Smooth muscle cell (in vitro differentiated cells): ENCODE results near the gene HMX1. TPM values are rescaled to one million over a fixed set of nuclear protein-coding genes. Genes with fewer than 3 reads are reported as not detected.

ENCODE experiments used
- DNase-seq: peaks from one replicate; lab custom pipeline; 2025; ENCODE audit not compliant: unreplicated experiment; lab: John Stamatoyannopoulos, UW
- H2AFZ ChIP-seq: fragments of 200-600 bp; sonication (generic); 2 replicates; pipeline ENCODE4 v1.6.0; 2016; ENCODE audit warnings: antibody characterized with exemption, low read depth, mild to moderate bottlenecking
- H3F3A ChIP-seq: fragments of 200-600 bp; sonication (generic); 2 replicates; pipeline ENCODE4 v1.6.0; 2017; ENCODE audit warnings: antibody characterized with exemption, low read depth
- H3K27ac ChIP-seq: fragments of 200-600 bp; sonication (generic); 2 replicates; pipeline ENCODE4 v1.5.1; 2016; ENCODE audit warnings: low read depth, mild to moderate bottlenecking
- H3K27me3 ChIP-seq: fragments of 200-600 bp; sonication (generic); 2 replicates; pipeline ENCODE4 v1.6.1; 2016; ENCODE audit warnings: low read depth, mild to moderate bottlenecking
- H3K36me3 ChIP-seq: fragments of 200-600 bp; sonication (generic); 2 replicates; pipeline ENCODE4 v1.5.1; 2016; ENCODE audit warnings: low read depth
- H3K4me1 ChIP-seq: fragments of 200-600 bp; sonication (generic); 2 replicates; pipeline ENCODE4 v1.5.1; 2016; ENCODE audit warnings: low read depth
- H3K4me2 ChIP-seq: fragments of 200-600 bp; sonication (generic); 2 replicates; pipeline ENCODE4 v1.6.0; 2016; ENCODE audit warnings: mild to moderate bottlenecking
- H3K4me3 ChIP-seq: fragments of 200-600 bp; sonication (generic); 2 replicates; pipeline ENCODE4 v1.5.1; 2016; ENCODE audit warnings: mild to moderate bottlenecking
- H3K79me2 ChIP-seq: fragments of 200-600 bp; sonication (generic); 2 replicates; pipeline ENCODE4 v1.6.0; 2016; ENCODE audit warnings: low read depth, mild to moderate bottlenecking
- H3K9ac ChIP-seq: fragments of 200-600 bp; sonication (generic); 2 replicates; pipeline ENCODE4 v1.6.0; 2016; ENCODE audit warnings: low read depth
- H3K9me3 ChIP-seq: fragments of 200-600 bp; sonication (generic); replicated peaks from 2 replicates; pipeline ENCODE4 v1.5.1; 2016; ENCODE audit warnings: low read depth
- H4K20me1 ChIP-seq: fragments of 200-600 bp; sonication (generic); 2 replicates; pipeline ENCODE4 v1.6.0; 2016; ENCODE audit warnings: low read depth
- WGBS: methylation state at CpG from one replicate; pipeline ENCODE4 v1.1.7; 2016; ENCODE audit warnings: low lambda C conversion rate; 5-methylcytosine and 5-hydroxymethylcytosine counted together
- polyA plus RNA-seq: library from polyadenylated mRNA; unstranded; fragments of >200 nt; fragmentation: Nextera tagmentation; extraction: Ambion mirVana; gene quantifications from 2 replicates; pipeline ENCODE4 v1.2.1, GENCODE V29; 2016
- total RNA-seq: library from RNA; depleted of rRNA; stranded (reverse); fragments of >200 nt; gene quantifications from 2 replicates; pipeline ENCODE4 v1.2.3, GENCODE V29; 2014
- TF ChIP-seq, protein P1 (sequence below): fragments of 200-600 bp; sonication (generic); IDR thresholded peaks from 2 replicates; pipeline ENCODE4 v1.5.1; 2017; ENCODE audit warnings: borderline replicate concordance, mild to moderate bottlenecking, antibody characterized with exemption; ENCODE audit not compliant: insufficient read depth, poor library complexity, severe bottlenecking

Gene HMX1
- total and polyA plus RNA-seq, 2 experiments from 2014 or later, result not detected

DNA sequence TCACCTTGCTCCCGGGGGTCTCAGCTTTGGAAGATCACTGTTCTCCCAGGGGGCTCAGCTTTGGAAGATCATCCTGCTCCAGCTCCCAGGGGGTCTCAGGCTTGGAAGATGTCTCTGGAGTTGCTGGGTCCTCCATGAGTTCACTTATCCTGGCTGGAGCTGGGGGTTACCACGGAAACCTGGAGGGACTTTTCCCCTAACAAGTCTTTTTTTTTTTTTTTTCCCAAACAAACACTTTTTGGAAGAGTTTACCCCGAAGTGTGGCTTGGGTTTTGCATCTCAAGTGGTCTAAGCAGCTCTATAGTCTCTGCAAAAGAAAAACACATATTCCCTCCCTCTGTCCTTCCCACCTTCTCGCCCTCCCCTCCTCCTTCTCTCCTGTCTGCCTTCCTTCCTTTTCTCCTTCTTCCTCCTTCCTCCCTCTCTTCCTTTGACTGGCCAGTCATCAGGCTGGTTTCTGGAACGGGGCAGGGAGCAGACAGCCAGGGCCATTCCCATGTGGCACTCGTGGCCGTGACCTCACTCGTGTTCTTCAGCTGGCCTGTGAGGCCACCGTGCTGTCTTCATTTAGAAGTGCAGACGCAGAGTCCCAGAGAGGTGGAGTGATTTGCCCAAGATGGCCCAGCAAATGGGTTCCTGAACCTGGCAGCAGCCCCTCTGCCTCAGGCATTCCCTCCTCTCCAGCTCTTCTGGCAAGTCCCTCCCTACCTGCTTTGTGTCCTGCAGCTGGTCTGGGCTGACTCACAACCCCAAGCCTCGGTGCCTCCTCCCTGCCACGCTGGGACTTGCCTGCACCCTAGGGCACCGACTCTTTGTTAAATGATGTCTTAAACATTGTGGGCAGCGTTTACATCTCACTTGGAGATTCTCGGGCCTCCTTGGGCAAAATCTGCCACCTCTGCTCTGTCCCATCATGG, 25.9 kb upstream of the HMX1 start:
- WGBS, result 66% methylated on average over 15 of the region's 15 CpGs
- TF ChIP-seq, protein P1, sequence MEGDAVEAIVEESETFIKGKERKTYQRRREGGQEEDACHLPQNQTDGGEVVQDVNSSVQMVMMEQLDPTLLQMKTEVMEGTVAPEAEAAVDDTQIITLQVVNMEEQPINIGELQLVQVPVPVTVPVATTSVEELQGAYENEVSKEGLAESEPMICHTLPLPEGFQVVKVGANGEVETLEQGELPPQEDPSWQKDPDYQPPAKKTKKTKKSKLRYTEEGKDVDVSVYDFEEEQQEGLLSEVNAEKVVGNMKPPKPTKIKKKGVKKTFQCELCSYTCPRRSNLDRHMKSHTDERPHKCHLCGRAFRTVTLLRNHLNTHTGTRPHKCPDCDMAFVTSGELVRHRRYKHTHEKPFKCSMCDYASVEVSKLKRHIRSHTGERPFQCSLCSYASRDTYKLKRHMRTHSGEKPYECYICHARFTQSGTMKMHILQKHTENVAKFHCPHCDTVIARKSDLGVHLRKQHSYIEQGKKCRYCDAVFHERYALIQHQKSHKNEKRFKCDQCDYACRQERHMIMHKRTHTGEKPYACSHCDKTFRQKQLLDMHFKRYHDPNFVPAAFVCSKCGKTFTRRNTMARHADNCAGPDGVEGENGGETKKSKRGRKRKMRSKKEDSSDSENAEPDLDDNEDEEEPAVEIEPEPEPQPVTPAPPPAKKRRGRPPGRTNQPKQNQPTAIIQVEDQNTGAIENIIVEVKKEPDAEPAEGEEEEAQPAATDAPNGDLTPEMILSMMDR, result no peak
- H2AFZ ChIP-seq, result no peak overlapping the region
- no peak overlapping the region for H3K9ac ChIP-seq
- H3K27me3 ChIP-seq, result peaks cover 57% of the 10 kb centered on the region
- H3K27ac ChIP-seq, result no peak overlapping the region
- no peaks in the 10 kb centered on the region for H4K20me1 ChIP-seq
- no peak overlapping the region for H3K4me2 ChIP-seq
- H3K9me3 ChIP-seq, result no peaks in the 10 kb centered on the region
- H3K79me2 ChIP-seq, result no peaks in the 10 kb centered on the region
- H3K36me3 ChIP-seq, result no peaks in the 10 kb centered on the region
- no peak overlapping the region for H3K4me3 ChIP-seq
- H3K4me1 ChIP-seq, result peaks cover 13% of the 10 kb centered on the region
- DNase-seq, result no peak
- H3F3A ChIP-seq, result no peaks in the 10 kb centered on the region

DNA sequence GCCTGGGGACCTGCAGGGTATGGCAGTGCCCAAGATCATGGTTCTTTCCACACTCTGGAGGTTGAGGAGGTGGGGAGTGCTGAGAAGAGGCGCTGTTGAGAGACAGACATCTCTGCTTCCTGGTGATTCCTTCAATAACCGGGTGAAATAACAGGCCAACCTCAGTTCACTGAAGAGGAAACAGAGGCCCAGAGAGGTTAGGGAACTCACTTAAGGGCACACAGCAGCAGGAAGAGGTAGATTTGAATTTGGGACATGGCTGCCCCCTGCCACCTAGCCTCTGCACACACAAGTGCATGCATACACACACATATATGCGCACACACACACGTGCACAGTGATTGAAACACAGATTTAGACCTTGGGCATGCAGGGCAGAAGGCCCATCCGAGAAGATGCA, 24.9 kb upstream of the HMX1 start:
- TF ChIP-seq, protein P1, result no peak
- H2AFZ ChIP-seq, result no peak overlapping the region
- no peaks in the 10 kb centered on the region for H3F3A ChIP-seq
- peaks cover 14% of the 10 kb centered on the region for H3K4me1 ChIP-seq
- WGBS, result 75% methylated on average over 5 of the region's 5 CpGs
- no peak overlapping the region for H3K9ac ChIP-seq
- no peaks in the 10 kb centered on the region for H3K79me2 ChIP-seq
- H3K27me3 ChIP-seq, result peaks cover 67% of the 10 kb centered on the region
- H4K20me1 ChIP-seq, result no peaks in the 10 kb centered on the region
- H3K9me3 ChIP-seq, result no peaks in the 10 kb centered on the region
- DNase-seq, result no peak
- H3K36me3 ChIP-seq, result no peaks in the 10 kb centered on the region
- H3K4me2 ChIP-seq, result no peak overlapping the region
- no peak overlapping the region for H3K4me3 ChIP-seq
- no peak overlapping the region for H3K27ac ChIP-seq

DNA sequence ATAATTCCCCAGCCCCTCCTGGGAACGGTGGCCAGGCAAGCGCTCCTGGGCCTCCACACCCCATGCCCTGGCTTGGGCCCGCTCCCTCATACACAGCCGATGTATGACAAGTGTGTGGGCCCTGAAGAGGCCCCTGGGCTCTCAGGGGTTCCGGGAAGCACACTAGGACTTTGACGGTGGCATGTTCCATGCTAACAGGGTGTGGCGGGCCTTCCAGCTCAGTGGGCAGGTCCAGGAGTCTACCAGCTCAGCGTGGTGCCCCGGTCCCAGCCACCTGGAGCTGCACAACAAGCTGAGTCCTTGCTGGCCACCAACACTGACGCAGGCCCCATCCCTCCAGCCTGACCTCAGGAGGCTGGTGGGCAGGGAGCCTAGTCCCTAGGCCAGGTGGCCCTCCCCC, 24.4 kb upstream of the HMX1 start:
- peaks cover 14% of the 10 kb centered on the region for H3K4me1 ChIP-seq
- H3F3A ChIP-seq, result no peaks in the 10 kb centered on the region
- 94% methylated on average over 9 of the region's 10 CpGs for WGBS
- peaks cover 71% of the 10 kb centered on the region for H3K27me3 ChIP-seq
- no peaks in the 10 kb centered on the region for H3K36me3 ChIP-seq
- no peak overlapping the region for H3K4me3 ChIP-seq
- H3K79me2 ChIP-seq, result no peaks in the 10 kb centered on the region
- DNase-seq, result no peak
- H3K9me3 ChIP-seq, result no peaks in the 10 kb centered on the region
- H3K4me2 ChIP-seq, result no peak overlapping the region
- no peak overlapping the region for H2AFZ ChIP-seq
- TF ChIP-seq, protein P1, result no peak
- no peak overlapping the region for H3K9ac ChIP-seq
- H4K20me1 ChIP-seq, result no peaks in the 10 kb centered on the region
- H3K27ac ChIP-seq, result no peak overlapping the region
